BLaER1 (cell line): Measurements from ENCODE around the gene TRIM63.

Source experiments
- H3K27ac ChIP-seq: shearing (Covaris generic); formaldehyde crosslinking; 2 replicates; pipeline ENCODE4 v1.8.1; 2022
- H3K27me3 ChIP-seq: shearing (Covaris generic); formaldehyde crosslinking; 2 replicates; pipeline ENCODE4 v1.8.1; 2022
- H3K36me3 ChIP-seq: shearing (Covaris generic); formaldehyde crosslinking; 2 replicates; pipeline ENCODE4 v1.8.1; 2022
- H3K4me1 ChIP-seq: shearing (Covaris generic); formaldehyde crosslinking; 2 replicates; pipeline ENCODE4 v1.8.1; 2022
- H3K4me2 ChIP-seq: shearing (Covaris generic); formaldehyde crosslinking; 2 replicates; pipeline ENCODE4 v1.8.1; 2022
- H3K4me3 ChIP-seq: shearing (Covaris generic); formaldehyde crosslinking; 2 replicates; pipeline ENCODE4 v1.8.1; 2022
- H3K9ac ChIP-seq: shearing (Covaris generic); formaldehyde crosslinking; 2 replicates; pipeline ENCODE4 v1.8.1; 2022
- H3K9me3 ChIP-seq: shearing (Covaris generic); formaldehyde crosslinking; 2 replicates; pipeline ENCODE4 v1.8.1; 2022
- H4K20me1 ChIP-seq: shearing (Covaris generic); formaldehyde crosslinking; 2 replicates; pipeline ENCODE4 v1.8.1; 2022
- Cebpa-rat ChIP-seq: shearing (Covaris generic); IDR thresholded peaks from 2 replicates; pipeline ENCODE4 v1.8.1; 2022

TRIM63 gene

GRCh38 chr1:26006710-26007109 lies 60.7 kb downstream of the TRIM63 start:
- Histone ChIP-seq H4K20me1 (no peaks in the 10 kb centered on the region), H3K27ac (no peak overlapping the region), H3K36me3 (no peaks in the 10 kb centered on the region), H3K4me1 (peaks cover 23% of the 10 kb centered on the region), H3K27me3 (no peaks in the 10 kb centered on the region), H3K9ac (no peak overlapping the region), H3K9me3 (no peaks in the 10 kb centered on the region), H3K4me2 (no peak overlapping the region), H3K4me3 (no peak overlapping the region)
- no peak for TF ChIP-seq Cebpa-rat

GRCh38 chr1:26005434-26006105 lies 61.9 kb downstream of the TRIM63 start:
- TF ChIP-seq Cebpa-rat = no peak
- H3K36me3 ChIP-seq = no peaks in the 10 kb centered on the region

GRCh38 chr1:26003756-26004155 lies 63.7 kb downstream of the TRIM63 start:
- no peak for TF ChIP-seq Cebpa-rat
- Histone ChIP-seq H3K4me3 (no peak overlapping the region), H3K36me3 (no peaks in the 10 kb centered on the region), H3K9me3 (no peaks in the 10 kb centered on the region), H3K27ac (no peak overlapping the region), H3K4me1 (peaks cover 20% of the 10 kb centered on the region), H3K27me3 (no peaks in the 10 kb centered on the region), H4K20me1 (no peaks in the 10 kb centered on the region), H3K9ac (no peak overlapping the region), H3K4me2 (no peak overlapping the region)

More at GRCh38 chr1:26005434-26006105, 61.9 kb downstream of the TRIM63 start:
- H3K4me2 ChIP-seq = no peak overlapping the region
- peaks cover 23% of the 10 kb centered on the region for H3K4me1 ChIP-seq
- no peaks in the 10 kb centered on the region for H3K9me3 ChIP-seq
- H3K27me3 ChIP-seq = no peaks in the 10 kb centered on the region
- H3K4me3 ChIP-seq = no peak overlapping the region
- no peaks in the 10 kb centered on the region for H4K20me1 ChIP-seq
- no peak overlapping the region for H3K27ac ChIP-seq
- H3K9ac ChIP-seq = no peak overlapping the region

- TF ChIP-seq Cebpa-rat = peak; percentile 78
- Histone ChIP-seq H3K4me2 (no peak overlapping the region), H3K9ac (no peak overlapping the region), H3K4me1 (peaks cover 25% of the 10 kb centered on the region), H3K27me3 (no peaks in the 10 kb centered on the region), H4K20me1 (no peaks in the 10 kb centered on the region), H3K36me3 (no peaks in the 10 kb centered on the region), H3K9me3 (no peaks in the 10 kb centered on the region), H3K27ac (no peak overlapping the region), H3K4me3 (no peak overlapping the region)
Measured at GRCh38 chr1:26003262-26003661, 64.2 kb downstream of the TRIM63 start.
